Trophoblast cell (in vitro differentiated cells and primary cell): ENCODE results near the gene SYNM.

Source experiments
- DNase-seq, 2 donors: peaks; one replicate each; pipeline ENCODE4 v3.0.0-alpha.2; 2016
- H2AFZ ChIP-seq: 2 replicates; pipeline ENCODE4 v1.6.1; 2013; ENCODE audit warnings: low read length, moderate library complexity, mild to moderate bottlenecking; ENCODE audit not compliant: insufficient read depth, poor library complexity
- H2AK5ac ChIP-seq: 2 replicates; pipeline ENCODE4 v1.6.1; 2013; ENCODE audit warnings: mild to moderate bottlenecking, low read length
- H2BK120ac ChIP-seq: 2 replicates; pipeline ENCODE4 v1.6.1; 2013; ENCODE audit warnings: low read length, mild to moderate bottlenecking, moderate library complexity; ENCODE audit not compliant: insufficient read depth, poor library complexity
- H2BK12ac ChIP-seq: 2 replicates; pipeline ENCODE4 v1.6.1; 2013; ENCODE audit warnings: mild to moderate bottlenecking, low read length, moderate library complexity
- H2BK5ac ChIP-seq: 2 replicates; pipeline ENCODE4 v1.6.1; 2013; ENCODE audit warnings: low read length, low read depth, moderate library complexity, mild to moderate bottlenecking; ENCODE audit not compliant: poor library complexity
- H3K14ac ChIP-seq: 2 replicates; pipeline ENCODE4 v1.6.1; 2013; ENCODE audit warnings: mild to moderate bottlenecking, low read length
- H3K18ac ChIP-seq: 2 replicates; pipeline ENCODE4 v1.6.1; 2013; ENCODE audit warnings: mild to moderate bottlenecking, low read length
- H3K23ac ChIP-seq: 2 replicates; pipeline ENCODE4 v1.6.1; 2013; ENCODE audit warnings: low read length
- H3K27ac ChIP-seq: 2 replicates; pipeline ENCODE4 v1.5.1; 2013; ENCODE audit warnings: low read depth, mild to moderate bottlenecking, inconsistent platforms, low read length, moderate library complexity
- H3K27me3 ChIP-seq: 2 replicates; pipeline ENCODE4 v1.6.1; 2013; ENCODE audit warnings: inconsistent platforms, mild to moderate bottlenecking, low read length, moderate library complexity; ENCODE audit not compliant: insufficient read depth
- H3K36me3 ChIP-seq, 2 experiments: 1 replicate in 1 of 2; 2 replicates in 1 of 2; pipeline ENCODE4 v1.6.1; 2013; ENCODE audit warnings: low read length in 2 of 2, mild to moderate bottlenecking in 2 of 2, moderate library complexity in 1 of 2; ENCODE audit not compliant: insufficient read depth in 2 of 2, control insufficient read depth in 1 of 2
- H3K4ac ChIP-seq: 2 replicates; pipeline ENCODE4 v1.6.1; 2013; ENCODE audit warnings: low read depth, mild to moderate bottlenecking, low read length, moderate library complexity
- H3K4me1 ChIP-seq, 2 experiments: 1 replicate in 1 of 2; 2 replicates in 1 of 2; pipeline ENCODE4 v1.6.1; 2013; ENCODE audit warnings: low read length in 2 of 2, mild to moderate bottlenecking in 2 of 2, moderate library complexity in 1 of 2; ENCODE audit not compliant: insufficient read depth in 2 of 2, control insufficient read depth in 1 of 2
- H3K4me2 ChIP-seq: 2 replicates; pipeline ENCODE4 v1.6.1; 2013; ENCODE audit warnings: inconsistent platforms, mild to moderate bottlenecking, low read length, moderate library complexity
- H3K4me3 ChIP-seq: 2 replicates; pipeline ENCODE4 v1.5.1; 2013; ENCODE audit warnings: mild to moderate bottlenecking, low read depth, low read length, inconsistent platforms
- H3K79me1 ChIP-seq: one replicate; pipeline ENCODE4 v1.6.1; 2013; ENCODE audit warnings: low read length
- H3K79me2 ChIP-seq: 2 replicates; pipeline ENCODE4 v1.6.1; 2013; ENCODE audit warnings: low read length, mild to moderate bottlenecking; ENCODE audit not compliant: control insufficient read depth, insufficient read depth, poor library complexity
- H3K9ac ChIP-seq: 2 replicates; pipeline ENCODE4 v1.6.1; 2013; ENCODE audit warnings: mild to moderate bottlenecking, low read length
- H3K9me3 ChIP-seq: 2 replicates; pipeline ENCODE4 v1.6.1; 2013; ENCODE audit warnings: low read depth, mild to moderate bottlenecking, control low read depth, inconsistent platforms, low read length; ENCODE audit not compliant: insufficient read depth
- H4K12ac ChIP-seq: 2 replicates; pipeline ENCODE4 v1.6.1; 2013; ENCODE audit warnings: low read depth, mild to moderate bottlenecking, low read length, moderate library complexity
- H4K8ac ChIP-seq: 2 replicates; pipeline ENCODE4 v1.6.1; 2013; ENCODE audit warnings: low read depth, mild to moderate bottlenecking, low read length, moderate library complexity
- H4K91ac ChIP-seq: one replicate; pipeline ENCODE4 v1.6.1; 2013; ENCODE audit warnings: low read depth, mild to moderate bottlenecking, low read length, moderate library complexity
- WGBS: extraction: QIAGEN DNeasy Blood & Tissue Kit; methylation state at CpG from one replicate; pipeline ENCODE4 v1.1.7; 2013; ENCODE audit warnings: missing lambda C conversion rate; ENCODE audit not compliant: insufficient read length, insufficient coverage; ENCODE audit errors: extremely low coverage; 5-methylcytosine and 5-hydroxymethylcytosine counted together

SYNM gene

DNA sequence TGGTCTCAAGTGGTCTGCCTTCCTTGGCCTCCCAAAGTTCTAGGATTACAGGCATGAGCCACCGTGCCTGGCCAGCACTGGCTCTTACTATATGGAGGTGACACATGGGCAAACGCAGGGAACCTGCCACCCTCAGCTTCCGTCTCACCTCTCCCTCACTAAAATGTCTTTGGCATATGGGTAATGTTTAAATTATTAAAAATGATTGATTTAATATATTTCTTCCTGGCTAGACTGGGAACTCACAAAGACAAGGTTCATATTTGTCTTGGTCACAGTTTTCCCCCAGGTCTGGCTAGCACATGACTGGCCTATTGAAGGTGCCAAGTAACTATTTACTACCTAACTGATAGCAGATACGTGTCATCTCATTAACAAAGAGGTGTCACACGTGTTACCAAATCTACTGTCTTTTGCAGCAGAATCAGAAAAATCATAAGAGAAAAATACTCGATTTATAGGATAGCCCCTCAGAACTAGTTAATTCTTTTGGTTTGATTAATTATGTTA is 48.2 kb downstream of the SYNM start:
- H2BK120ac ChIP-seq = no peak overlapping the region
- no peak overlapping the region for H3K23ac ChIP-seq
- no peak overlapping the region for H2BK5ac ChIP-seq
- H4K12ac ChIP-seq = no peak overlapping the region
- H3K9ac ChIP-seq = no peak overlapping the region
- H3K36me3 ChIP-seq = peaks cover 10 to 11% of the 10 kb centered on the region in 2 experiments
- no peak overlapping the region for H3K4me3 ChIP-seq
- H2BK12ac ChIP-seq = no peak overlapping the region
- H2AK5ac ChIP-seq = no peak overlapping the region
- H3K14ac ChIP-seq = no peak overlapping the region
- H3K79me2 ChIP-seq = no peaks in the 10 kb centered on the region
- no peaks in the 10 kb centered on the region for H3K27me3 ChIP-seq
- H3K9me3 ChIP-seq = no peaks in the 10 kb centered on the region
- peaks cover 3 to 6% of the 10 kb centered on the region in 2 experiments for H3K4me1 ChIP-seq
- no peak overlapping the region for H2AFZ ChIP-seq
- H4K91ac ChIP-seq = no peak overlapping the region
- H3K4ac ChIP-seq = no peak overlapping the region
- no peak overlapping the region for H3K27ac ChIP-seq
- no peak overlapping the region for H3K4me2 ChIP-seq
- WGBS = no CpG with 5 or more reads among the region's 6 CpGs
- DNase-seq = no peak
- H3K18ac ChIP-seq = no peak overlapping the region
- no peaks in the 10 kb centered on the region for H3K79me1 ChIP-seq
- no peak overlapping the region for H4K8ac ChIP-seq

DNA sequence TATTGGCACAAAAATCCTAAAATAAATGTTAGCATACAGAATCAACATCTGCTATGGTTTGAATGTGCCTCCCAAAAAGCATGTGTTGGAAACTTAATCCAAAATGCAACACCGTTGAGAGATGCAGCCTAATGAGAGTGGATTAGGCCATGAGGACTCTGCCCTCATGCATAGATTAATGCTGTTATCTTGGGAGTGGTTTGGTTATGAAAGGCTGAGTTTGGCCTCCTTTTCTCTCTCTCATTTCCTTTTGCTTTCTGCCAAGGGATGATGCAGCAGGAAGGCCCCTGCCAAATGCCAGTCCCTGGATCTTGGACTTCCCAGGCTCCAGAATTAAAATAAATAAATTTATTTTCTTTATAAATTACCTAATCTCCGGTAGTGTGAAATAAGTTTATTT is 49.4 kb downstream of the SYNM start:
- Histone ChIP-seq H3K4me2 (no peak overlapping the region), H3K18ac (no peak overlapping the region), H2AK5ac (no peak overlapping the region), H3K4me1 (peaks cover 3 to 6% of the 10 kb centered on the region in 2 experiments), H3K79me1 (no peaks in the 10 kb centered on the region), H2BK5ac (no peak overlapping the region), H4K8ac (no peak overlapping the region), H4K91ac (no peak overlapping the region), H2BK12ac (no peak overlapping the region), H3K79me2 (no peaks in the 10 kb centered on the region), H3K23ac (no peak overlapping the region), H3K14ac (no peak overlapping the region), H3K27ac (no peak overlapping the region), H2BK120ac (no peak overlapping the region), H3K4me3 (no peak overlapping the region), H3K27me3 (no peaks in the 10 kb centered on the region), H4K12ac (no peak overlapping the region), H3K4ac (no peak overlapping the region), H2AFZ (no peak overlapping the region), H3K9me3 (peaks cover 2% of the 10 kb centered on the region), H3K9ac (no peak overlapping the region), H3K36me3 (peaks cover 11% of the 10 kb centered on the region in 2 experiments)
- WGBS = no CpG with 5 or more reads among the region's 2 CpGs
- no peak for DNase-seq

DNA sequence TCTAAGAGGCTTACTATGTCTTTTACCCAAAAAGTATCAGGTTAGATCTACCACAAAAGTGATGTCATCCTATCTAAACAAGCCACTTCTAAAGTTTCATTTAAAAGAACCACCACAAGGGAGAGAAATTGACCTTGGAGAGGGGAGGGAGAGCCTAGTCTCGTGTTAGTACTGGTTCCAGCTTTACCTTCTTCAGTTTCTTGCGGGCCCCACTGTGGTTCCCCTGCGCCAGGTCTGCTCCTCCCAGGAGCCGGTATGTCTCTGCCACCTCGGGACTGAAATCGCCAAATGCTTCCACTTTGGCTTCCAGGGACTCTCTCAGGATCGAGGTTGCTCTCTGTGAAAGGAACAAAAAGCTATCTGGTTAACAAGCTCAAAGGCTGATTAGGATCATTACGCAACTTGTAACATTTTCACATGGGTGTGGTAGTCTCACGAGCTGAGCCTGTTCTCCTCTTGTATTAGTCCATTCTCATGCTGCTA is 51.1 kb downstream of the SYNM start:
- no peak overlapping the region for H4K8ac ChIP-seq
- no peak overlapping the region for H2AK5ac ChIP-seq
- H2BK12ac ChIP-seq = no peak overlapping the region
- no peak overlapping the region for H3K4me3 ChIP-seq
- H3K14ac ChIP-seq = no peak overlapping the region
- H4K12ac ChIP-seq = no peak overlapping the region
- no peaks in the 10 kb centered on the region for H3K79me1 ChIP-seq
- H3K27ac ChIP-seq = no peak overlapping the region
- no peak overlapping the region for H2AFZ ChIP-seq
- H3K9ac ChIP-seq = no peak overlapping the region
- no peak overlapping the region for H3K23ac ChIP-seq
- peaks cover 2% of the 10 kb centered on the region for H3K9me3 ChIP-seq
- H2BK120ac ChIP-seq = no peak overlapping the region
- no peaks in the 10 kb centered on the region for H3K79me2 ChIP-seq
- no CpG with 5 or more reads among the region's 9 CpGs for WGBS
- H3K4ac ChIP-seq = no peak overlapping the region
- no peak overlapping the region for H3K18ac ChIP-seq
- H2BK5ac ChIP-seq = no peak overlapping the region
- H3K27me3 ChIP-seq = no peaks in the 10 kb centered on the region
- H4K91ac ChIP-seq = no peak overlapping the region
- peaks cover 3 to 6% of the 10 kb centered on the region in 2 experiments for H3K4me1 ChIP-seq
- peaks cover 6 to 10% of the 10 kb centered on the region in 2 experiments for H3K36me3 ChIP-seq
- peak; percentile 8 to 58 for DNase-seq
- H3K4me2 ChIP-seq = no peak overlapping the region

DNA sequence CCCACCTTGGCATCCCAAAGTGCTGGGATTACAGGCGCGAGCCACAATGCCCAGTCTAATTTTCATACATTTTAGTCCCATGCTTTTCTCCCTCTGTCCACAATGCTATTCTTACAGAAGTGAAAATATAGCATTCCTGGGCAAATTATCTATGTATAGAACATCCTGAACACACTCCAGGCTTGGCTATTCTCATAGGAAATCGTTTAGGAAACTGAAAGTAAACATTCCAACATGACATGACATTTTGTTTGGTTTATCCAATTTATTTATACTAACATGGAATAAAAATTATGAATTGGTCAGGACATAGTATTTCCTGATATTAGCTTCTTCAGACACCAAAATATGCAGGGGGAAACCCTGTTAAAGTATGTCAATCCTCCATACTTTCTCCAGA is 52.6 kb downstream of the SYNM start:
- Histone ChIP-seq H3K14ac (no peak overlapping the region), H3K36me3 (peaks cover 3 to 12% of the 10 kb centered on the region in 2 experiments), H3K9ac (no peak overlapping the region), H3K4me2 (no peak overlapping the region), H2AFZ (no peak overlapping the region), H3K9me3 (peaks cover 2% of the 10 kb centered on the region), H4K12ac (no peak overlapping the region), H3K4me1 (peaks cover 3 to 6% of the 10 kb centered on the region in 2 experiments), H3K4ac (no peak overlapping the region), H3K79me1 (no peaks in the 10 kb centered on the region), H2BK120ac (no peak overlapping the region), H3K23ac (no peak overlapping the region), H2AK5ac (no peak overlapping the region), H4K8ac (no peak overlapping the region), H2BK12ac (no peak overlapping the region), H3K18ac (no peak overlapping the region), H3K27ac (no peak overlapping the region), H3K79me2 (no peaks in the 10 kb centered on the region), H3K27me3 (no peaks in the 10 kb centered on the region), H2BK5ac (no peak overlapping the region), H4K91ac (no peak overlapping the region), H3K4me3 (no peak overlapping the region)
- no peak for DNase-seq
- WGBS = no CpG with 5 or more reads among the region's 3 CpGs
